Smooth muscle cell (in vitro differentiated cells): ENCODE results near the gene GALNT16. TPM values are rescaled to one million over a fixed set of nuclear protein-coding genes. Genes with fewer than 3 reads are reported as not detected.

Source experiments
- DNase-seq: peaks from one replicate; lab custom pipeline; 2025; ENCODE audit not compliant: unreplicated experiment; lab: John Stamatoyannopoulos, UW
- H2AFZ ChIP-seq: fragments of 200-600 bp; sonication (generic); 2 replicates; pipeline ENCODE4 v1.6.0; 2016; ENCODE audit warnings: antibody characterized with exemption, low read depth, mild to moderate bottlenecking
- H3F3A ChIP-seq: fragments of 200-600 bp; sonication (generic); 2 replicates; pipeline ENCODE4 v1.6.0; 2017; ENCODE audit warnings: antibody characterized with exemption, low read depth
- H3K27ac ChIP-seq: fragments of 200-600 bp; sonication (generic); 2 replicates; pipeline ENCODE4 v1.5.1; 2016; ENCODE audit warnings: low read depth, mild to moderate bottlenecking
- H3K27me3 ChIP-seq: fragments of 200-600 bp; sonication (generic); 2 replicates; pipeline ENCODE4 v1.6.1; 2016; ENCODE audit warnings: low read depth, mild to moderate bottlenecking
- H3K36me3 ChIP-seq: fragments of 200-600 bp; sonication (generic); 2 replicates; pipeline ENCODE4 v1.5.1; 2016; ENCODE audit warnings: low read depth
- H3K4me1 ChIP-seq: fragments of 200-600 bp; sonication (generic); 2 replicates; pipeline ENCODE4 v1.5.1; 2016; ENCODE audit warnings: low read depth
- H3K4me2 ChIP-seq: fragments of 200-600 bp; sonication (generic); 2 replicates; pipeline ENCODE4 v1.6.0; 2016; ENCODE audit warnings: mild to moderate bottlenecking
- H3K4me3 ChIP-seq: fragments of 200-600 bp; sonication (generic); 2 replicates; pipeline ENCODE4 v1.5.1; 2016; ENCODE audit warnings: mild to moderate bottlenecking
- H3K79me2 ChIP-seq: fragments of 200-600 bp; sonication (generic); 2 replicates; pipeline ENCODE4 v1.6.0; 2016; ENCODE audit warnings: low read depth, mild to moderate bottlenecking
- H3K9ac ChIP-seq: fragments of 200-600 bp; sonication (generic); 2 replicates; pipeline ENCODE4 v1.6.0; 2016; ENCODE audit warnings: low read depth
- H3K9me3 ChIP-seq: fragments of 200-600 bp; sonication (generic); replicated peaks from 2 replicates; pipeline ENCODE4 v1.5.1; 2016; ENCODE audit warnings: low read depth
- H4K20me1 ChIP-seq: fragments of 200-600 bp; sonication (generic); 2 replicates; pipeline ENCODE4 v1.6.0; 2016; ENCODE audit warnings: low read depth
- WGBS: methylation state at CpG from one replicate; pipeline ENCODE4 v1.1.7; 2016; ENCODE audit warnings: low lambda C conversion rate; 5-methylcytosine and 5-hydroxymethylcytosine counted together
- polyA plus RNA-seq: library from polyadenylated mRNA; unstranded; fragments of >200 nt; fragmentation: Nextera tagmentation; extraction: Ambion mirVana; gene quantifications from 2 replicates; pipeline ENCODE4 v1.2.1, GENCODE V29; 2016
- total RNA-seq: library from RNA; depleted of rRNA; stranded (reverse); fragments of >200 nt; gene quantifications from 2 replicates; pipeline ENCODE4 v1.2.3, GENCODE V29; 2014
- TF ChIP-seq, protein P1 (sequence below): fragments of 200-600 bp; sonication (generic); IDR thresholded peaks from 2 replicates; pipeline ENCODE4 v1.5.1; 2017; ENCODE audit warnings: borderline replicate concordance, mild to moderate bottlenecking, antibody characterized with exemption; ENCODE audit not compliant: insufficient read depth, poor library complexity, severe bottlenecking

Gene GALNT16
- total and polyA plus RNA-seq, 2 experiments from 2014 or later, result 0.54 to 4.7 TPM

GRCh38 chr14:69269381-69269780 lies 9.4 kb downstream of the GALNT16 start:
- H3F3A ChIP-seq, result peaks cover 12% of the 10 kb centered on the region
- H3K4me2 ChIP-seq, result no peak overlapping the region
- H2AFZ ChIP-seq, result no peak overlapping the region
- WGBS, result 100% methylated on average over 1 of the region's 1 CpG
- H3K9ac ChIP-seq, result no peak overlapping the region
- no peaks in the 10 kb centered on the region for H3K36me3 ChIP-seq
- no peaks in the 10 kb centered on the region for H3K79me2 ChIP-seq
- H3K4me3 ChIP-seq, result no peak overlapping the region
- no peaks in the 10 kb centered on the region for H3K4me1 ChIP-seq
- H3K27ac ChIP-seq, result peak overlapping the region; percentile 94
- H3K9me3 ChIP-seq, result no peaks in the 10 kb centered on the region
- no peak for DNase-seq
- peaks cover 6% of the 10 kb centered on the region for H3K27me3 ChIP-seq
- no peaks in the 10 kb centered on the region for H4K20me1 ChIP-seq
- TF ChIP-seq, protein P1, sequence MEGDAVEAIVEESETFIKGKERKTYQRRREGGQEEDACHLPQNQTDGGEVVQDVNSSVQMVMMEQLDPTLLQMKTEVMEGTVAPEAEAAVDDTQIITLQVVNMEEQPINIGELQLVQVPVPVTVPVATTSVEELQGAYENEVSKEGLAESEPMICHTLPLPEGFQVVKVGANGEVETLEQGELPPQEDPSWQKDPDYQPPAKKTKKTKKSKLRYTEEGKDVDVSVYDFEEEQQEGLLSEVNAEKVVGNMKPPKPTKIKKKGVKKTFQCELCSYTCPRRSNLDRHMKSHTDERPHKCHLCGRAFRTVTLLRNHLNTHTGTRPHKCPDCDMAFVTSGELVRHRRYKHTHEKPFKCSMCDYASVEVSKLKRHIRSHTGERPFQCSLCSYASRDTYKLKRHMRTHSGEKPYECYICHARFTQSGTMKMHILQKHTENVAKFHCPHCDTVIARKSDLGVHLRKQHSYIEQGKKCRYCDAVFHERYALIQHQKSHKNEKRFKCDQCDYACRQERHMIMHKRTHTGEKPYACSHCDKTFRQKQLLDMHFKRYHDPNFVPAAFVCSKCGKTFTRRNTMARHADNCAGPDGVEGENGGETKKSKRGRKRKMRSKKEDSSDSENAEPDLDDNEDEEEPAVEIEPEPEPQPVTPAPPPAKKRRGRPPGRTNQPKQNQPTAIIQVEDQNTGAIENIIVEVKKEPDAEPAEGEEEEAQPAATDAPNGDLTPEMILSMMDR, result no peak

GRCh38 chr14:69270097-69270496 lies 10.1 kb downstream of the GALNT16 start:
- TF ChIP-seq, protein P1, result no peak
- H3K27me3 ChIP-seq, result peaks cover 6% of the 10 kb centered on the region
- DNase-seq, result no peak
- H3K36me3 ChIP-seq, result no peaks in the 10 kb centered on the region
- H2AFZ ChIP-seq, result no peak overlapping the region
- H3K27ac ChIP-seq, result no peak overlapping the region
- H3K9me3 ChIP-seq, result no peaks in the 10 kb centered on the region
- no peak overlapping the region for H3K9ac ChIP-seq
- no peaks in the 10 kb centered on the region for H3K4me1 ChIP-seq
- H4K20me1 ChIP-seq, result no peaks in the 10 kb centered on the region
- H3K4me2 ChIP-seq, result no peak overlapping the region
- H3K4me3 ChIP-seq, result no peak overlapping the region
- 89% methylated on average over 10 of the region's 10 CpGs for WGBS
- no peaks in the 10 kb centered on the region for H3K79me2 ChIP-seq
- peaks cover 12% of the 10 kb centered on the region for H3F3A ChIP-seq

- Histone ChIP-seq H3K79me2 (no peaks in the 10 kb centered on the region), H3K27ac (no peak overlapping the region), H3K4me2 (no peak overlapping the region), H3K4me3 (no peak overlapping the region), H3K4me1 (no peaks in the 10 kb centered on the region), H3F3A (peaks cover 12% of the 10 kb centered on the region), H3K9me3 (no peaks in the 10 kb centered on the region), H2AFZ (no peak overlapping the region), H3K36me3 (no peaks in the 10 kb centered on the region), H3K9ac (no peak overlapping the region), H3K27me3 (peaks cover 6% of the 10 kb centered on the region), H4K20me1 (no peaks in the 10 kb centered on the region)
- no peak for DNase-seq
- WGBS, result 92% methylated on average over 21 of the region's 21 CpGs
- TF ChIP-seq, protein P1, result no peak
Observed at GRCh38 chr14:69270795-69271708, 11.1 kb downstream of the GALNT16 start.
